ENCODE results near the gene ZNF160. TPM values are rescaled to one million over a fixed set of nuclear protein-coding genes. Genes with fewer than 3 reads are reported as not detected.
A peak's percentile ranks its signal among the peaks of the same experiment; 100 is the strongest.

The ZNF160 gene
- total RNA-seq, 4 donors from 2014 or later: 28.6 to 76.1 (median 49.6) TPM

- no peak for ATAC-seq (ENCODE audit: low FRiP score)
- TF ChIP-seq, protein P1, sequence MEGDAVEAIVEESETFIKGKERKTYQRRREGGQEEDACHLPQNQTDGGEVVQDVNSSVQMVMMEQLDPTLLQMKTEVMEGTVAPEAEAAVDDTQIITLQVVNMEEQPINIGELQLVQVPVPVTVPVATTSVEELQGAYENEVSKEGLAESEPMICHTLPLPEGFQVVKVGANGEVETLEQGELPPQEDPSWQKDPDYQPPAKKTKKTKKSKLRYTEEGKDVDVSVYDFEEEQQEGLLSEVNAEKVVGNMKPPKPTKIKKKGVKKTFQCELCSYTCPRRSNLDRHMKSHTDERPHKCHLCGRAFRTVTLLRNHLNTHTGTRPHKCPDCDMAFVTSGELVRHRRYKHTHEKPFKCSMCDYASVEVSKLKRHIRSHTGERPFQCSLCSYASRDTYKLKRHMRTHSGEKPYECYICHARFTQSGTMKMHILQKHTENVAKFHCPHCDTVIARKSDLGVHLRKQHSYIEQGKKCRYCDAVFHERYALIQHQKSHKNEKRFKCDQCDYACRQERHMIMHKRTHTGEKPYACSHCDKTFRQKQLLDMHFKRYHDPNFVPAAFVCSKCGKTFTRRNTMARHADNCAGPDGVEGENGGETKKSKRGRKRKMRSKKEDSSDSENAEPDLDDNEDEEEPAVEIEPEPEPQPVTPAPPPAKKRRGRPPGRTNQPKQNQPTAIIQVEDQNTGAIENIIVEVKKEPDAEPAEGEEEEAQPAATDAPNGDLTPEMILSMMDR (IDR thresholded peaks at IDR 0.05): no peak
- DNase-seq (ENCODE audit: low spot score): no peak
Observed at GRCh38 chr19:53088091-53088490, 15.1 kb downstream of the ZNF160 start.

GRCh38 chr19:53086949-53087348 is 16.3 kb downstream of the ZNF160 start:
- TF ChIP-seq, protein P1 (IDR thresholded peaks at IDR 0.05): no peak
- ATAC-seq (ENCODE audit: low FRiP score) (no peak), DNase-seq (ENCODE audit: low spot score) (no peak)

- TF ChIP-seq, protein P1 (IDR thresholded peaks at IDR 0.05): no peak
- ATAC-seq (ENCODE audit: low FRiP score) (no peak), DNase-seq (ENCODE audit: low spot score) (no peak)
Observed at GRCh38 chr19:53085496-53085895, 17.7 kb downstream of the ZNF160 start.

GRCh38 chr19:53082929-53083328 is 20.3 kb downstream of the ZNF160 start:
- no peak for ATAC-seq (ENCODE audit: low FRiP score)
- DNase-seq (ENCODE audit: low spot score): no peak
- TF ChIP-seq, protein P1 (IDR thresholded peaks at IDR 0.05): no peak

- ATAC-seq (ENCODE audit: low FRiP score) (no peak), DNase-seq (ENCODE audit: low spot score) (no peak)
- TF ChIP-seq, protein P1 (IDR thresholded peaks at IDR 0.05): no peak
Observed at GRCh38 chr19:53079313-53079924, 23.8 kb downstream of the ZNF160 start.

DNA sequence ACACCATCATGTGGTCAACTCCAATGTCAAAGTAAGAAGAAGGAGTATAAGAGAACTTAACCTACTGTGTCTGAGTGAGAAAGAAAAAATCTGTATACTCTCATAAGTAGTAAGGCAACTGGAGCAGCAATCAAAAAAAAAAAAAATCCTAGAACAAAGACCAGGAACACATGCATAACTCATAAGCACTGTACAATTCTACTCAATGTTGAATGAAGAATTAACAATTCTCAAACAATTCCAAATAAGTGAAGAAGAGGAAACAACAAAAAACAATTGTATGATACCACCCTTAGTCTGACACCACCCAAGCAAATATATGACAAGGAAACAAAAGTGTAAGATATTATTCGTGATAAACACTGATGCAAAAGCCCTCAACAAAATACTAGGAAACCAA is 24.6 kb downstream of the ZNF160 start:
- DNase-seq (ENCODE audit: low spot score) (no peak), ATAC-seq (ENCODE audit: low FRiP score) (no peak)
- TF ChIP-seq, protein P1 (IDR thresholded peaks at IDR 0.05): no peak

DNA sequence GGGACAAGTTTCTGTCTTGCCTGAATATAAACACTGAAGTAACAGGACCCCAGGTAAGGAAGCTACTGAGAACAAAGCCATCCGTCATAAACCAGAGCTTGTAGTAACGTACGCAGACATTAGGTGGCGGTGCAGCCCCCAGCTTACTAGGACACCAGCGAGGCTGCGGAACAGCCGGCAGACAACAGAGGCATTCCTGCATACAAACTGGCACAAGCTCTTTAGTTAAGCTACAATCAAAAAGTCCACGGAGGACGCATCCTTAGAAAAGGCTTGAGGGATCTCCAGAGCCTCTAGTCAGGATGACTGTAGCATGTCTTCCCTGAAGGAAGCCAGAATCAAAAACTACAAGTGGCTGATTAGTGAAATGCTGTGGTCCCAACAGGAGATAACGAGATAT is 26.2 kb downstream of the ZNF160 start:
- TF ChIP-seq, protein P1 (IDR thresholded peaks at IDR 0.05): no peak
- DNase-seq (ENCODE audit: low spot score) (peak; percentile 35), ATAC-seq (ENCODE audit: low FRiP score) (no peak)
